ENCODE measurements around the gene KCNJ18. TPM values are rescaled to one million over a fixed set of nuclear protein-coding genes. Genes with fewer than 3 reads are reported as not detected.
"Not testable (repeated sequence)": the region's sequence is repeated elsewhere in the genome, so short reads cannot be mapped to it uniquely, and the experiment has no call there.

Gene KCNJ18
- total RNA-seq, 1 experiment from 2014 or later, result 0.51 TPM

DNA sequence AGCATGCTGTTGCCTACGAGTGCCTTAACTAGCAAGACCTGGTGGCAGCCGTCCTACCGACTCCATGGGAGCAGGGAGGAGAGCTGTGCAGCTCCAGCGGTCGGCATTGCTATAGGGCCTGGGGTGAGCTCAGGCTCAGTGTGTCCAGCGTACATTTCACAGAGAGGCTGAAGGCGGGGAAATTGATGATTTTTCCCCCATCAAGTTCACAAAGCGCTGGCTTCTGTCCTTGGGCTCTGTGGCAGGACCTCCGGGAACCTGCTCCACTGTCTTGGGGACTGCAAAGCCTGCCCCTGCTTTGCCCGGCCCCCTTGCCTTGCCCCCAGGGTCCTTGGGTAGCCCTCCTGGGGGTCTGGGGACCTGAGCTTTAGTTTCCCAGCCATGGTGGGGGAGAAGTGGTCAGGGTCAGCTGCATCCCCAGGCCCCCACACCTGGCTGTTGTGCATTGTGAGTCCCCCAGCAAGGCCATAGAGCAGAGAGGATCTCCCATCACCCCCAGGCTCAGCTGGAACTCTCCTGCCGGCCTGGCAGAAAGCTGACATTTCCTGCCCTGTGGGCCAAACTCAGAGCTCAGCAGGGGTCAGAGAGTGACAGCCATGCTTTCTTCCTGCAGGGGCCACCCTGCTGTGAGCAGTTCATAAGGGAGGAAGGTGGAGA is 3.9 kb upstream of the KCNJ18 start:
- no peak for TF ChIP-seq EZH2phosphoT487 (IDR thresholded peaks at IDR 0.05; ENCODE audit: borderline replicate concordance, low read length)
- no peak for TF ChIP-seq EZH2 (IDR thresholded peaks at IDR 0.05; ENCODE audit: low read length, unreplicated experiment)
- TF ChIP-seq, protein P1, sequence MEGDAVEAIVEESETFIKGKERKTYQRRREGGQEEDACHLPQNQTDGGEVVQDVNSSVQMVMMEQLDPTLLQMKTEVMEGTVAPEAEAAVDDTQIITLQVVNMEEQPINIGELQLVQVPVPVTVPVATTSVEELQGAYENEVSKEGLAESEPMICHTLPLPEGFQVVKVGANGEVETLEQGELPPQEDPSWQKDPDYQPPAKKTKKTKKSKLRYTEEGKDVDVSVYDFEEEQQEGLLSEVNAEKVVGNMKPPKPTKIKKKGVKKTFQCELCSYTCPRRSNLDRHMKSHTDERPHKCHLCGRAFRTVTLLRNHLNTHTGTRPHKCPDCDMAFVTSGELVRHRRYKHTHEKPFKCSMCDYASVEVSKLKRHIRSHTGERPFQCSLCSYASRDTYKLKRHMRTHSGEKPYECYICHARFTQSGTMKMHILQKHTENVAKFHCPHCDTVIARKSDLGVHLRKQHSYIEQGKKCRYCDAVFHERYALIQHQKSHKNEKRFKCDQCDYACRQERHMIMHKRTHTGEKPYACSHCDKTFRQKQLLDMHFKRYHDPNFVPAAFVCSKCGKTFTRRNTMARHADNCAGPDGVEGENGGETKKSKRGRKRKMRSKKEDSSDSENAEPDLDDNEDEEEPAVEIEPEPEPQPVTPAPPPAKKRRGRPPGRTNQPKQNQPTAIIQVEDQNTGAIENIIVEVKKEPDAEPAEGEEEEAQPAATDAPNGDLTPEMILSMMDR (conservative IDR thresholded peaks at IDR 0.05; ENCODE audit: low read depth, low read length), result no peak
- BruUV-seq (replicated peaks), result no TSS peak
- Histone ChIP-seq H3K4me1 (ENCODE audit: insufficient read depth, low read length) (peaks cover 6% of the 10 kb centered on the region; the same call in 1 of the 2 replicates), H3K9me2 (replicated peaks; ENCODE audit: low read length) (no peaks in the 10 kb centered on the region), H3F3A (ENCODE audit: low read length, unreplicated experiment) (no peaks in the 10 kb centered on the region), H4K20me1 (ENCODE audit: low read length) (no peaks in the 10 kb centered on the region), H3K4me3 (ENCODE audit: low read length) (no peak overlapping the region), H3K27ac (ENCODE audit: low read length) (no peak overlapping the region), H3K79me2 (ENCODE audit: low read length) (no peaks in the 10 kb centered on the region), H3K4me2 (ENCODE audit: low read length) (no peak overlapping the region), H3K9me3 (ENCODE audit: low read length) (no peaks in the 10 kb centered on the region), H3K27me3 (ENCODE audit: low read length) (no peaks in the 10 kb centered on the region), H3K36me3 (ENCODE audit: low read depth, low read length) (no peaks in the 10 kb centered on the region), H3K9ac (ENCODE audit: low read length) (no peak overlapping the region), H2AFZ (ENCODE audit: low read length) (no peak overlapping the region)
- ATAC-seq (no peak), DNase-seq (no peak)
- intact Hi-C loops (cut with micrococcal nuclease), result no loop called here
- POLR2A ChIA-PET (ENCODE audit: unreplicated experiment), result no interaction called here
- CTCF ChIA-PET, result no interaction called here

GRCh38 chr17:21689604-21690003 is 2.7 kb upstream of the KCNJ18 start:
- no TSS peak for BruUV-seq (replicated peaks)
- no peak overlapping the region for H3K4me3 ChIP-seq (ENCODE audit: low read length)
- no peaks in the 10 kb centered on the region for H3K9me3 ChIP-seq (ENCODE audit: low read length)
- H3K4me1 ChIP-seq (ENCODE audit: insufficient read depth, low read length), result peaks cover 9% of the 10 kb centered on the region; the same call in 1 of the 2 replicates
- H3K79me2 ChIP-seq (ENCODE audit: low read length), result no peaks in the 10 kb centered on the region
- ChIA-PET CTCF (no interaction called here), POLR2A (ENCODE audit: unreplicated experiment) (no interaction called here)
- intact Hi-C loops (cut with micrococcal nuclease), result no loop called here
- H4K20me1 ChIP-seq (ENCODE audit: low read length), result no peaks in the 10 kb centered on the region
- no peak overlapping the region for H3K4me2 ChIP-seq (ENCODE audit: low read length)
- H3K27ac ChIP-seq (ENCODE audit: low read length), result no peak overlapping the region
- H3K9me2 ChIP-seq (replicated peaks; ENCODE audit: low read length), result no peaks in the 10 kb centered on the region
- H3K27me3 ChIP-seq (ENCODE audit: low read length), result no peaks in the 10 kb centered on the region
- H2AFZ ChIP-seq (ENCODE audit: low read length), result no peak overlapping the region
- no peaks in the 10 kb centered on the region for H3K36me3 ChIP-seq (ENCODE audit: low read depth, low read length)
- ATAC-seq (peak; percentile 92), DNase-seq (peak; percentile 94)
- no peak overlapping the region for H3K9ac ChIP-seq (ENCODE audit: low read length)
- TF ChIP-seq EZH2 (IDR thresholded peaks at IDR 0.05; ENCODE audit: low read length, unreplicated experiment) (no peak), EZH2phosphoT487 (IDR thresholded peaks at IDR 0.05; ENCODE audit: borderline replicate concordance, low read length) (no peak)
- TF ChIP-seq, protein P1 (conservative IDR thresholded peaks at IDR 0.05; ENCODE audit: low read depth, low read length), result no peak
- no peaks in the 10 kb centered on the region for H3F3A ChIP-seq (ENCODE audit: low read length, unreplicated experiment)

- H3K9me2 ChIP-seq (replicated peaks; ENCODE audit: low read length); H3F3A ChIP-seq (ENCODE audit: low read length, unreplicated experiment); H3K4me2 ChIP-seq (ENCODE audit: low read length); H4K20me1 ChIP-seq (ENCODE audit: low read length); H3K36me3 ChIP-seq (ENCODE audit: low read depth, low read length); H2AFZ ChIP-seq (ENCODE audit: low read length); H3K27ac ChIP-seq (ENCODE audit: low read length); ATAC-seq; H3K9me3 ChIP-seq (ENCODE audit: low read length); H3K9ac ChIP-seq (ENCODE audit: low read length); BruUV-seq (replicated peaks); H3K4me1 ChIP-seq (ENCODE audit: insufficient read depth, low read length); DNase-seq; CTCF ChIA-PET; intact Hi-C loops (cut with micrococcal nuclease); POLR2A ChIA-PET (ENCODE audit: unreplicated experiment); H3K4me3 ChIP-seq (ENCODE audit: low read length); H3K79me2 ChIP-seq (ENCODE audit: low read length); H3K27me3 ChIP-seq (ENCODE audit: low read length): not testable (repeated sequence)
Observed at GRCh38 chr17:21690811-21691210, 1.5 kb upstream of the KCNJ18 start.

DNA sequence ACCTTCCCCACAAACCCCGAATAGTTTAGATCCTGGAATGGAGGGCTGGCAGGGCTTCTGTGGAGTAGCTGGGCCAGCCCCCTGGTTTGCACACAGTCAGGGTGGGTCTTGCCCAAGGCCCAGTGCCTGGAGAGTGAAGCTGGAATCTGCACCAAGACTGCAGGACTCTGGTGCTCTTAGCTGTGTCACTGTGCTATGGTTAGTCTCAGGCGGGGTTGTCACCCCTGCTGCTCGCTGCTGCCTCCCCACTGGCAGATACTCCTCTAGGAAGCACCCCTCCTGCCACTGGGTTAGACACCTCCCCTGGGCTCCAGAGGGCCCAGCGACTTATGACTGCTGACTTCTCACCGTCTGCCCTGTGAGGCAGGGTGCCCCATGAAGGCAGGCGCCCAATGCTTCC is 842 bp upstream of the KCNJ18 start:
- H3K9ac ChIP-seq (ENCODE audit: low read length); H3K4me1 ChIP-seq (ENCODE audit: insufficient read depth, low read length); H3K27ac ChIP-seq (ENCODE audit: low read length); H3K9me3 ChIP-seq (ENCODE audit: low read length); H3K36me3 ChIP-seq (ENCODE audit: low read depth, low read length); H2AFZ ChIP-seq (ENCODE audit: low read length); H4K20me1 ChIP-seq (ENCODE audit: low read length); H3K27me3 ChIP-seq (ENCODE audit: low read length); H3F3A ChIP-seq (ENCODE audit: low read length, unreplicated experiment); ATAC-seq; DNase-seq; H3K4me3 ChIP-seq (ENCODE audit: low read length); H3K4me2 ChIP-seq (ENCODE audit: low read length); POLR2A ChIA-PET (ENCODE audit: unreplicated experiment); CTCF ChIA-PET; intact Hi-C loops (cut with micrococcal nuclease); H3K79me2 ChIP-seq (ENCODE audit: low read length); H3K9me2 ChIP-seq (replicated peaks; ENCODE audit: low read length); BruUV-seq (replicated peaks): not testable (repeated sequence)

- intact Hi-C loops (cut with micrococcal nuclease); H3K79me2 ChIP-seq (ENCODE audit: low read length); H3K9ac ChIP-seq (ENCODE audit: low read length); H3K36me3 ChIP-seq (ENCODE audit: low read depth, low read length); DNase-seq; H3K9me3 ChIP-seq (ENCODE audit: low read length); H3K27ac ChIP-seq (ENCODE audit: low read length); H2AFZ ChIP-seq (ENCODE audit: low read length); CTCF ChIA-PET; H3K4me2 ChIP-seq (ENCODE audit: low read length); BruUV-seq (replicated peaks); H3F3A ChIP-seq (ENCODE audit: low read length, unreplicated experiment); H3K4me3 ChIP-seq (ENCODE audit: low read length); H3K27me3 ChIP-seq (ENCODE audit: low read length); ATAC-seq; H3K4me1 ChIP-seq (ENCODE audit: insufficient read depth, low read length); POLR2A ChIA-PET (ENCODE audit: unreplicated experiment); H3K9me2 ChIP-seq (replicated peaks; ENCODE audit: low read length); H4K20me1 ChIP-seq (ENCODE audit: low read length): not testable (repeated sequence)
Observed at GRCh38 chr17:21692704-21693065, 362 bp downstream of the KCNJ18 start.
